GM23338 (cell line): ENCODE measurements around the gene NOPCHAP1.
"Not testable (repeated sequence)": the region's sequence is repeated elsewhere in the genome, so short reads cannot be mapped to it uniquely, and the experiment has no call there.

Experiments
- CTCF ChIP-seq, 2 experiments: fragments of 200-600 bp in 1 of 2; sonication (generic) in 1 of 2; conservative IDR thresholded peaks; 2 replicates each; pipeline versions ENCODE4 v1.5.1 to v1.6.1; 2016 to 2017; ENCODE audit warnings: antibody characterized with exemption in 2 of 2, low read depth in 2 of 2, mild to moderate bottlenecking in 2 of 2, moderate library complexity in 1 of 2
- EZH2 ChIP-seq: fragments of 200-600 bp; sonication (generic); IDR thresholded peaks from one replicate; pipeline ENCODE4 v1.8.0; 2017; ENCODE audit warnings: antibody characterized with exemption, mild to moderate bottlenecking, low read depth; ENCODE audit not compliant: unreplicated experiment
- EZH2phosphoT487 ChIP-seq: fragments of 200-600 bp; sonication (generic); IDR thresholded peaks from one replicate; pipeline ENCODE4 v1.8.1; 2018; ENCODE audit warnings: antibody characterized with exemption; ENCODE audit not compliant: unreplicated experiment
- JUNB ChIP-seq: IDR thresholded peaks from one replicate; pipeline ENCODE4 v1.6.1; 2016; ENCODE audit warnings: antibody characterized with exemption; ENCODE audit not compliant: unreplicated experiment
- POLR2AphosphoS5 ChIP-seq: IDR thresholded peaks from 2 replicates; pipeline ENCODE4 v1.6.1; 2016; ENCODE audit warnings: antibody characterized with exemption, low read depth

GRCh38 chr12:104948716-104949115 lies 37.4 kb upstream of the NOPCHAP1 start:
- not testable (repeated sequence) for TF ChIP-seq CTCF (conservative IDR thresholded peaks at IDR 0.05; ENCODE audit: low read depth in 2 of 2); POLR2AphosphoS5; JUNB; EZH2phosphoT487; EZH2
